HEK293 (cell line): ENCODE data around the gene AFF2.

Experiments
- CTCF ChIA-PET: fragments of 350-600 bp; formaldehyde crosslinking; extraction: SDS; loops from one replicate; lab custom pipeline; 2021; ENCODE audit warnings: antibody characterized with exemption; lab: Yijun Ruan, JAX
- POLR2A ChIA-PET: fragments of 300-600 bp; formaldehyde crosslinking; extraction: SDS; loops from one replicate; lab custom pipeline; 2020; ENCODE audit warnings: antibody characterized with exemption, inconsistent platforms; lab: Yijun Ruan, JAX
- H3K27ac ChIP-seq: fragments of 200-500 bp; sonication (Bioruptor generic); 2 replicates; pipeline ENCODE4 v1.5.1; 2014; ENCODE audit warnings: low read depth, low read length, control low read depth, inconsistent platforms; ENCODE audit errors: extremely low read depth
- H3K36me3 ChIP-seq, 2 experiments: fragments of 200-500 bp in 1 of 2; sonication (Bioruptor generic) in 1 of 2; 1 replicate in 1 of 2; 2 replicates in 1 of 2; pipeline ENCODE4 v1.5.1; 2014 to 2017; ENCODE audit warnings: inconsistent platforms in 2 of 2, low read length in 2 of 2; ENCODE audit not compliant: control insufficient read depth in 2 of 2, insufficient read depth in 1 of 2
- H3K4me1 ChIP-seq: fragments of 200-500 bp; sonication (Bioruptor generic); 2 replicates; pipeline ENCODE4 v1.5.1; 2014; ENCODE audit warnings: mild to moderate bottlenecking, low read length, inconsistent platforms; ENCODE audit not compliant: control insufficient read depth, insufficient read depth
- H3K4me3 ChIP-seq: 2 replicates; pipeline ENCODE4 v1.5.1; 2011; ENCODE audit warnings: low read depth, mild to moderate bottlenecking, control low read depth, low read length, moderate library complexity
- H3K9me3 ChIP-seq: fragments of 200-500 bp; sonication (Bioruptor generic); 2 replicates; pipeline ENCODE4 v1.5.1; 2014; ENCODE audit warnings: low read depth, low read length, inconsistent platforms; ENCODE audit not compliant: control insufficient read depth, insufficient read depth
- SALL2 ChIP-seq: fragments of 450-650 bp; formaldehyde crosslinking; IDR thresholded peaks from 2 replicates; pipeline ENCODE4 v1.5.0; 2017; ENCODE audit warnings: missing biosample characterization, mild to moderate bottlenecking, missing genetic modification characterization, borderline replicate concordance
- SP2 ChIP-seq: fragments of 450-650 bp; formaldehyde crosslinking; IDR thresholded peaks from 2 replicates; pipeline ENCODE4 v1.5.1; 2016; ENCODE audit warnings: missing biosample characterization, missing genetic modification characterization
- TCF7L2 ChIP-seq: IDR thresholded peaks from 2 replicates; pipeline ENCODE4 v1.6.1; 2011; ENCODE audit warnings: low read depth, mild to moderate bottlenecking, inconsistent platforms, low read length, moderate library complexity, borderline replicate concordance
- TSHZ1 ChIP-seq: fragments of 450-650 bp; formaldehyde crosslinking; IDR thresholded peaks from 2 replicates; pipeline ENCODE4 v1.5.1; 2016; ENCODE audit warnings: missing biosample characterization, missing genetic modification characterization, borderline replicate concordance
- ZBTB26 ChIP-seq: fragments of 450-650 bp; formaldehyde crosslinking; optimal IDR thresholded peaks from 2 replicates; pipeline ENCODE3; 2016; ENCODE audit warnings: missing biosample characterization, mild to moderate bottlenecking, missing genetic modification characterization
- ZIC2 ChIP-seq: fragments of 450-650 bp; formaldehyde crosslinking; IDR thresholded peaks from 2 replicates; pipeline ENCODE4 v1.5.1; 2016; ENCODE audit warnings: missing biosample characterization, missing genetic modification characterization
- ZNF10 ChIP-seq: fragments of 450-650 bp; formaldehyde crosslinking; IDR thresholded peaks from 2 replicates; pipeline ENCODE4 v1.5.1; 2017; ENCODE audit warnings: missing biosample characterization, missing genetic modification characterization
- ZNF133 ChIP-seq: fragments of 450-650 bp; formaldehyde crosslinking; IDR thresholded peaks from 2 replicates; pipeline ENCODE4 v1.5.1; 2016; ENCODE audit warnings: missing biosample characterization, missing genetic modification characterization
- ZNF221 ChIP-seq: fragments of 450-650 bp; formaldehyde crosslinking; IDR thresholded peaks from 2 replicates; pipeline ENCODE4 v1.5.1; 2017; ENCODE audit warnings: missing biosample characterization, missing genetic modification characterization, borderline replicate concordance
- ZNF324 ChIP-seq: fragments of 450-650 bp; formaldehyde crosslinking; IDR thresholded peaks from 2 replicates; pipeline ENCODE4 v1.5.1; 2016; ENCODE audit warnings: missing biosample characterization, missing genetic modification characterization
- ZNF548 ChIP-seq: fragments of 450-650 bp; formaldehyde crosslinking; IDR thresholded peaks from 2 replicates; pipeline ENCODE4 v1.5.1; 2016; ENCODE audit warnings: missing biosample characterization, missing genetic modification characterization
- ZNF677 ChIP-seq: fragments of 450-650 bp; IDR thresholded peaks from 2 replicates; pipeline ENCODE4 v1.5.0; 2018; ENCODE audit warnings: missing biosample characterization, mild to moderate bottlenecking, missing genetic modification characterization, moderate library complexity
- ZNF692 ChIP-seq: fragments of 450-650 bp; formaldehyde crosslinking; IDR thresholded peaks from 2 replicates; pipeline ENCODE4 v1.5.1; 2016; ENCODE audit warnings: missing biosample characterization, missing genetic modification characterization
- ZNF776 ChIP-seq: fragments of 450-650 bp; formaldehyde crosslinking; IDR thresholded peaks from 2 replicates; pipeline ENCODE4 v1.5.0; 2017; ENCODE audit warnings: missing biosample characterization, missing genetic modification characterization, borderline replicate concordance
- ZNF792 ChIP-seq: fragments of 450-650 bp; formaldehyde crosslinking; IDR thresholded peaks from 2 replicates; pipeline ENCODE4 v1.5.1; 2016; ENCODE audit warnings: missing biosample characterization, missing genetic modification characterization
- ZNF830 ChIP-seq: fragments of 450-650 bp; IDR thresholded peaks from 2 replicates; pipeline ENCODE4 v1.5.0; 2018; ENCODE audit warnings: missing biosample characterization, missing genetic modification characterization, low read depth, mild to moderate bottlenecking, moderate library complexity
- ZSCAN16 ChIP-seq: fragments of 450-650 bp; formaldehyde crosslinking; IDR thresholded peaks from 2 replicates; pipeline ENCODE4 v1.5.1; 2016; ENCODE audit warnings: missing biosample characterization, missing genetic modification characterization
- ZSCAN23 ChIP-seq: fragments of 450-650 bp; formaldehyde crosslinking; IDR thresholded peaks from 2 replicates; pipeline ENCODE4 v1.5.1; 2016; ENCODE audit warnings: missing biosample characterization, missing genetic modification characterization

AFF2 gene

GRCh38 chrX:148474030-148474429, 26.4 kb upstream of the AFF2 start:
- Histone ChIP-seq H3K4me3 (no peak overlapping the region), H3K36me3 (no peaks in the 10 kb centered on the region), H3K9me3 (no peaks in the 10 kb centered on the region), H3K4me1 (no peaks in the 10 kb centered on the region), H3K27ac (no peak overlapping the region)
- POLR2A ChIA-PET = no interaction called here
- CTCF ChIA-PET = no interaction called here
- TF ChIP-seq ZNF830 (tag by site-specific recombination) (no peak), ZNF548 (no peak)
- TF ChIP-seq, all 188 proteins: peak for 0

- ChIA-PET POLR2A (no interaction called here), CTCF (no interaction called here)
- no peaks in the 10 kb centered on the region for H3K4me1 ChIP-seq
- H3K27ac ChIP-seq = no peak overlapping the region
- no peaks in the 10 kb centered on the region for H3K9me3 ChIP-seq
- H3K4me3 ChIP-seq = no peak overlapping the region
- no peak for TF ChIP-seq TSHZ1 (tag by site-specific recombination)
- no peak for TF ChIP-seq SALL2 (tag by site-specific recombination)
- no peak for TF ChIP-seq ZNF692 (tag by site-specific recombination)
- H3K36me3 ChIP-seq = no peaks in the 10 kb centered on the region
These were observed 8.4 kb upstream of the AFF2 start for GRCh38 chrX:148492057-148492456.

GRCh38 chrX:148495176-148495575, 5.2 kb upstream of the AFF2 start:
- Histone ChIP-seq H3K9me3 (no peaks in the 10 kb centered on the region), H3K4me3 (no peak overlapping the region), H3K27ac (no peak overlapping the region), H3K36me3 (no peaks in the 10 kb centered on the region)
- CTCF ChIA-PET = interaction anchor here (0.7 kb wide), 1 partner anchor 18 kb away, joined by 3 read pairs; no protein-coding TSS in a partner anchor
- POLR2A ChIA-PET = no interaction called here
- TF ChIP-seq TSHZ1 (tag by site-specific recombination) (no peak), TCF7L2 (no peak), ZSCAN23 (no peak), ZNF776 (tag by site-specific recombination) (no peak), ZBTB26 (tag by site-specific recombination) (no peak), ZNF10 (tag by site-specific recombination) (no peak), ZIC2 (tag by site-specific recombination) (no peak), ZNF677 (tag by site-specific recombination) (no peak), ZNF792 (no peak), ZNF133 (tag by site-specific recombination) (no peak), ZNF324 (tag by site-specific recombination) (no peak), SP2 (tag by site-specific recombination) (no peak), ZNF221 (no peak), ZSCAN16 (tag by site-specific recombination) (no peak)
- TF ChIP-seq, all 188 proteins: peak for 0
- no peaks in the 10 kb centered on the region for H3K4me1 ChIP-seq
